Measurements from ENCODE around the gene FOSL1. TPM values are rescaled to one million over a fixed set of nuclear protein-coding genes. Genes with fewer than 3 reads are reported as not detected.

Gene FOSL1
- total and polyA plus RNA-seq, 2 of the 13 experiments (the other 11 are each of a cell fraction or from before 2014, with no cell fraction given), result 4.0 to 4.1 TPM

DNA sequence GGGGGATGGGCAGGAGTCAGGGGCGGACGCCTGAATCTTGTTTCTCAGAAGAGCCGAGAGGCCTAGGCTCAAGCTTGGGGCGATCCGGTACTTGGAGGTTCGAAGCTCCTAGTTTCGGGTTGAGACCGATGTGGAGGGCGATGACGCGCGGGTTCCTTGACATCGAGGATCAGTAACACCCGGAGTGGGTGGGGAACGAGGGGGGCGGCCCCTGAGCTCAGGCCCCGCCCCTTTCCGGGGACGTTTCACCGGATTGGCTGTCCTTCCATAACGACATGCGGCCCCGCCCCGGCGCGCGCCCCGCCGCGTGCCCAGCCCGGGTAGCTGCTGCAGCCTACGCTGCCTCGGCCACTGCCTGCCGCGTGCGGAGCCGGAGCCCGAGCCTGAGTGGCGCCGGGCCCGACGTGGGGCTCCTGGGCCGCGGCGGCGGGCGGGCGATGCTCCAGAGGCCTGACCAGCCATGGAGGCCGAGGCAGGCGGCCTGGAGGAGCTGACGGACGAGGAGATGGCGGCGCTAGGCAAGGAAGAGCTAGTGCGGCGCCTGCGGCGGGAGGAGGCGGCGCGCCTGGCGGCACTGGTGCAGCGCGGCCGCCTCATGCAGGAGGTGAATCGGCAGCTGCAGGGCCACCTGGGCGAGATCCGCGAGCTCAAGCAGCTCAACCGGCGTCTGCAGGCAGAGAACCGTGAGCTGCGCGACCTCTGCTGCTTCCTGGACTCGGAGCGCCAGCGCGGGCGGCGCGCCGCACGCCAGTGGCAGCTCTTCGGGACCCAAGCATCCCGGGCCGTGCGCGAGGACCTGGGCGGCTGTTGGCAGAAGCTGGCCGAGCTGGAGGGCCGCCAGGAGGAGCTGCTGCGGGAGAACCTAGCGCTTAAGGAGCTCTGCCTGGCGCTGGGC lies 9.6 kb downstream of the FOSL1 start, which contains the start of gene CCDC85B (continued):
- TF ChIP-seq ZNF883 (CRISPR knock-in tag; IDR thresholded peaks at IDR 0.05; ENCODE audit: not compliant biosample characterization) (no peak), RXRA (CRISPR knock-in tag; IDR thresholded peaks at IDR 0.05) (no peak), ZNF713 (CRISPR knock-in tag; IDR thresholded peaks at IDR 0.05) (no peak), ZNF562 (CRISPR knock-in tag; IDR thresholded peaks at IDR 0.05; ENCODE audit: borderline replicate concordance) (peak; percentile 66; the same call in 1 of the 2 replicates), JUND (CRISPR knock-in tag; IDR thresholded peaks at IDR 0.05) (peak; percentile 61; the same call in 1 of the 2 replicates), ZNF619 (CRISPR knock-in tag; IDR thresholded peaks at IDR 0.05) (no peak), ZNF326 (CRISPR knock-in tag; IDR thresholded peaks at IDR 0.05; ENCODE audit: borderline replicate concordance) (no peak), PAWR (CRISPR knock-in tag; IDR thresholded peaks at IDR 0.05; ENCODE audit: borderline replicate concordance) (no peak), SNRNP70 (IDR thresholded peaks at IDR 0.05; ENCODE audit: low read depth, low read length) (no peak), BRD4 (CRISPR knock-in tag; IDR thresholded peaks at IDR 0.05) (no peak), BRCA1 (CRISPR knock-in tag; IDR thresholded peaks at IDR 0.05) (no peak), ZNF160 (CRISPR knock-in tag; IDR thresholded peaks at IDR 0.05) (peak; percentile 74; the same call in 1 of the 2 replicates), MYC (CRISPR knock-in tag; IDR thresholded peaks at IDR 0.05; ENCODE audit: borderline replicate concordance) (peak; percentile 98), MED8 (CRISPR knock-in tag; IDR thresholded peaks at IDR 0.05; ENCODE audit: insufficient replicate concordance) (no peak), KDM2A (CRISPR knock-in tag; IDR thresholded peaks at IDR 0.05; ENCODE audit: borderline replicate concordance, low read depth) (no peak; the same call in 1 of the 2 replicates), ZNF607 (CRISPR knock-in tag; IDR thresholded peaks at IDR 0.05; ENCODE audit: borderline replicate concordance) (peak; percentile 83)
- TF ChIP-seq, protein P1, sequence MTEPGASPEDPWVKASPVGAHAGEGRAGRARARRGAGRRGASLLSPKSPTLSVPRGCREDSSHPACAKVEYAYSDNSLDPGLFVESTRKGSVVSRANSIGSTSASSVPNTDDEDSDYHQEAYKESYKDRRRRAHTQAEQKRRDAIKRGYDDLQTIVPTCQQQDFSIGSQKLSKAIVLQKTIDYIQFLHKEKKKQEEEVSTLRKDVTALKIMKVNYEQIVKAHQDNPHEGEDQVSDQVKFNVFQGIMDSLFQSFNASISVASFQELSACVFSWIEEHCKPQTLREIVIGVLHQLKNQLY (CRISPR knock-in tag; IDR thresholded peaks at IDR 0.05), result no peak
- TF ChIP-seq, protein P2, sequence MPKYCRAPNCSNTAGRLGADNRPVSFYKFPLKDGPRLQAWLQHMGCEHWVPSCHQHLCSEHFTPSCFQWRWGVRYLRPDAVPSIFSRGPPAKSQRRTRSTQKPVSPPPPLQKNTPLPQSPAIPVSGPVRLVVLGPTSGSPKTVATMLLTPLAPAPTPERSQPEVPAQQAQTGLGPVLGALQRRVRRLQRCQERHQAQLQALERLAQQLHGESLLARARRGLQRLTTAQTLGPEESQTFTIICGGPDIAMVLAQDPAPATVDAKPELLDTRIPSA (CRISPR knock-in tag; IDR thresholded peaks at IDR 0.05; ENCODE audit: borderline replicate concordance), result 0 out of 2 replicates have a peak, but pooled peaks have one; percentile 82
- TF ChIP-seq, protein P3, sequence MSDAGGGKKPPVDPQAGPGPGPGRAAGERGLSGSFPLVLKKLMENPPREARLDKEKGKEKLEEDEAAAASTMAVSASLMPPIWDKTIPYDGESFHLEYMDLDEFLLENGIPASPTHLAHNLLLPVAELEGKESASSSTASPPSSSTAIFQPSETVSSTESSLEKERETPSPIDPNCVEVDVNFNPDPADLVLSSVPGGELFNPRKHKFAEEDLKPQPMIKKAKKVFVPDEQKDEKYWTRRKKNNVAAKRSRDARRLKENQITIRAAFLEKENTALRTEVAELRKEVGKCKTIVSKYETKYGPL (CRISPR knock-in tag; IDR thresholded peaks at IDR 0.05), result peak; percentile 40; the same call in 1 of the 2 replicates
- TF ChIP-seq, protein P4, sequence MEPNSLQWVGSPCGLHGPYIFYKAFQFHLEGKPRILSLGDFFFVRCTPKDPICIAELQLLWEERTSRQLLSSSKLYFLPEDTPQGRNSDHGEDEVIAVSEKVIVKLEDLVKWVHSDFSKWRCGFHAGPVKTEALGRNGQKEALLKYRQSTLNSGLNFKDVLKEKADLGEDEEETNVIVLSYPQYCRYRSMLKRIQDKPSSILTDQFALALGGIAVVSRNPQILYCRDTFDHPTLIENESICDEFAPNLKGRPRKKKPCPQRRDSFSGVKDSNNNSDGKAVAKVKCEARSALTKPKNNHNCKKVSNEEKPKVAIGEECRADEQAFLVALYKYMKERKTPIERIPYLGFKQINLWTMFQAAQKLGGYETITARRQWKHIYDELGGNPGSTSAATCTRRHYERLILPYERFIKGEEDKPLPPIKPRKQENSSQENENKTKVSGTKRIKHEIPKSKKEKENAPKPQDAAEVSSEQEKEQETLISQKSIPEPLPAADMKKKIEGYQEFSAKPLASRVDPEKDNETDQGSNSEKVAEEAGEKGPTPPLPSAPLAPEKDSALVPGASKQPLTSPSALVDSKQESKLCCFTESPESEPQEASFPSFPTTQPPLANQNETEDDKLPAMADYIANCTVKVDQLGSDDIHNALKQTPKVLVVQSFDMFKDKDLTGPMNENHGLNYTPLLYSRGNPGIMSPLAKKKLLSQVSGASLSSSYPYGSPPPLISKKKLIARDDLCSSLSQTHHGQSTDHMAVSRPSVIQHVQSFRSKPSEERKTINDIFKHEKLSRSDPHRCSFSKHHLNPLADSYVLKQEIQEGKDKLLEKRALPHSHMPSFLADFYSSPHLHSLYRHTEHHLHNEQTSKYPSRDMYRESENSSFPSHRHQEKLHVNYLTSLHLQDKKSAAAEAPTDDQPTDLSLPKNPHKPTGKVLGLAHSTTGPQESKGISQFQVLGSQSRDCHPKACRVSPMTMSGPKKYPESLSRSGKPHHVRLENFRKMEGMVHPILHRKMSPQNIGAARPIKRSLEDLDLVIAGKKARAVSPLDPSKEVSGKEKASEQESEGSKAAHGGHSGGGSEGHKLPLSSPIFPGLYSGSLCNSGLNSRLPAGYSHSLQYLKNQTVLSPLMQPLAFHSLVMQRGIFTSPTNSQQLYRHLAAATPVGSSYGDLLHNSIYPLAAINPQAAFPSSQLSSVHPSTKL (CRISPR knock-in tag; IDR thresholded peaks at IDR 0.05), result 0 out of 2 replicates have a peak, but pooled peaks have one; percentile 6
